HG02678 (cell line): Measurements from ENCODE around the gene SNURF.
"Not testable (repeated sequence)": the region's sequence is repeated elsewhere in the genome, so short reads cannot be mapped to it uniquely, and the experiment has no call there.

Source experiments
- ATAC-seq: cut with Tn5 transposase; IDR thresholded peaks from one replicate; pipeline ENCODE4 v1.9.1; 2021; ENCODE audit warnings: mild to moderate bottlenecking, moderate library complexity; ENCODE audit not compliant: unreplicated experiment

SNURF gene

GRCh38 chr15:24966364-24967103 is 11.7 kb downstream of the SNURF start:
- no peak for ATAC-seq

- ATAC-seq, result no peak
These were observed 16.3 kb downstream of the SNURF start for GRCh38 chr15:24971052-24971451.

- ATAC-seq, result no peak
These were observed 17.0 kb downstream of the SNURF start for GRCh38 chr15:24971772-24972171.

DNA sequence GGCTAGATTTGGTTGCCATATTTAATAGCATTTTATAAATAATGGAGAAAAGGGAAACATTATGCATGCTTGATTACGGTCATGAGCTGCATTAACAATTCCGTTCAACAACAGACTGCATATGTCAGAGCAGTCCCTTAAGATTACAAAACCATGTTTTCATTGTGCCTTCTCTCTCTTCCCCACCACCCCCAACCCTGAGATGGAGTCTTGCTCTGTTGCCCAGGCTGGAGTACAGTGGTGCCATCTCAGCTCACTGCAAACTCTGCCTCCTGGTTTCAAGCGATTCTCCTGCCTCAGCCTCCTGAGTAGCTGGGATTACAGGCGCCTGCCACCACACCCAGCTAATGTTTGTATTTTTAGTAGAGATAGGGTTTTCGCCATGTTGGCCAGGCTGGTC is 17.9 kb downstream of the SNURF start:
- not testable (repeated sequence) for ATAC-seq

DNA sequence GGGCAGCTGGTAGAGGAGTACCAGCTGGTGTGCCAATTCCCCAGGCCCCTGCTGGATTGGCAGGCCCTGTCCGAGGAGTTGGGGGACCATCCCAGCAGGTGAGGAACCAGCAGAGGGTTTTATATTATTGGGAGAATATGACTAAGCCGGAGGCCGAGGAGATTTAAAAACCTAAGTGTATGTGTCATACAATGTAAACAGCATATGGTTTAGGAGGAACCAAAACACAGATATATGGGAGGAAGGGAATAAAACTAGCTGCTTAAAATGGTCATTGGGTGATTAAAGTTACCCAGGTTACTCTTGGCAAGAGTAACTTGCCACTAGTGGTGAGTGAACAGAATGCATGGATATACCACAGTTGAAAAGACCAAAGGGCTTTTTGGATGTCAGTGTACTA is 22.1 kb downstream of the SNURF start:
- no peak for ATAC-seq

DNA sequence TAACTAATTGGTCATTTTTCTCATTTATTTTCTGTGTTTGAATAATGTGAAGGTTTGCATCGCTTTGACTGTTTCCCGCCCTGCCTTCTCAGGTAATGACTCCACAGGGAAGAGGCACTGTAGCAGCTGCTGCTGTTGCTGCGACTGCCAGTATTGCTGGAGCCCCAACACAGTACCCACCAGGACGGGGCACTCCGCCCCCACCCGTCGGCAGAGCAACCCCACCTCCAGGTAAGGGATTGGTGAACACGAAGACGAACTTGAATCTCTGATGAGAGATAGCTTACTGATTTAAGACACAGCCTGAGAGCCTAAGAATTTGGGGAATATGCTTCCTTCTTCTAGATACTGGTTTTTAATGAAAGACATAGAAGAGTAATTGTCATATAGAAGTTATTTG is 22.9 kb downstream of the SNURF start:
- ATAC-seq, result no peak

GRCh38 chr15:24985224-24985623 is 30.4 kb downstream of the SNURF start:
- ATAC-seq, result no peak

DNA sequence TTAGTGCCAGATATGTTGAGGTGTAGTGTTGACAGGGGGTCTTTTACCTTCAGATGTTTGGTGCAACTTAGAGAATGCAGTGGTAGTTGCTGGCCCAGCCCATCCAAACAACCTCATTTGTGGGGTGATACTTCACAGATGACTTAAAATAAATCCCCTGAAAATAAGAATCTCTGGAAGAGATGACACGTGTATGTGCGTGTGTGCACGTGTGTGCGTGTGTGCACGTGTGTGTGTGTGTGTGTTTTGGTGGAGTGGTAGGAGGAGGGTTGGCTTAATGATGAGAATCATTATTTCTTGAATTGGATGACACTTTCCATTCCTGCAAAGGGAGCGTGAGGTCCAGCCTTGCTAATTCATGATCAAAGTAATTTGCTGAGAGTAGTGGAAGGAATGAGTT is 31.9 kb downstream of the SNURF start:
- ATAC-seq, result no peak
